HL-60 (cell line): Measurements from ENCODE around the gene MAP4K4.

Experiments used
- DNase-seq, 2 experiments: peaks; one replicate each; pipeline ENCODE4 v3.0.0-alpha.2; 2010 to 2020; ENCODE audit warnings: low read depth in 1 of 2, low spot score in 1 of 2
- H3K27ac ChIP-seq: fragments of 250-450 bp; sonication (Bioruptor Pico); replicated peaks from 2 replicates; pipeline ENCODE4 v1.5.1; 2020; ENCODE audit warnings: mild to moderate bottlenecking, moderate library complexity
- H3K27me3 ChIP-seq: fragments of 250-450 bp; sonication (Bioruptor Pico); 2 replicates; pipeline ENCODE4 v1.5.1; 2021; ENCODE audit warnings: mild to moderate bottlenecking, moderate library complexity; ENCODE audit not compliant: insufficient read depth, poor library complexity, severe bottlenecking
- H3K4me3 ChIP-seq: replicated peaks from 2 replicates; pipeline ENCODE4 v1.5.1; 2011; ENCODE audit warnings: mild to moderate bottlenecking, control low read depth, low read length; ENCODE audit not compliant: insufficient read depth
- GABPA ChIP-seq: IDR thresholded peaks from 2 replicates; pipeline ENCODE4 v1.6.1; 2012; ENCODE audit warnings: low read depth
- POLR2AphosphoS5 ChIP-seq: IDR thresholded peaks from 2 replicates; pipeline ENCODE4 v1.6.1; 2012; ENCODE audit warnings: low read depth
- REST ChIP-seq: IDR thresholded peaks from 2 replicates; pipeline ENCODE4 v1.6.1; 2012; ENCODE audit warnings: low read depth; ENCODE audit not compliant: insufficient replicate concordance
- SPI1 ChIP-seq: IDR thresholded peaks from 2 replicates; pipeline ENCODE4 v1.6.1; 2012; ENCODE audit warnings: low read depth, mild to moderate bottlenecking, borderline replicate concordance
- TF ChIP-seq, protein P1 (sequence below): IDR thresholded peaks from one replicate; pipeline ENCODE4 v1.5.1; 2011; ENCODE audit warnings: low read length, control low read depth, inconsistent platforms; ENCODE audit not compliant: insufficient read depth

Gene MAP4K4

GRCh38 chr2:101842471-101842870, 145.0 kb downstream of the MAP4K4 start:
- DNase-seq: peak in 1 of 2 experiments; percentile 35
- TF ChIP-seq POLR2AphosphoS5: no peak
- TF ChIP-seq, protein P1, sequence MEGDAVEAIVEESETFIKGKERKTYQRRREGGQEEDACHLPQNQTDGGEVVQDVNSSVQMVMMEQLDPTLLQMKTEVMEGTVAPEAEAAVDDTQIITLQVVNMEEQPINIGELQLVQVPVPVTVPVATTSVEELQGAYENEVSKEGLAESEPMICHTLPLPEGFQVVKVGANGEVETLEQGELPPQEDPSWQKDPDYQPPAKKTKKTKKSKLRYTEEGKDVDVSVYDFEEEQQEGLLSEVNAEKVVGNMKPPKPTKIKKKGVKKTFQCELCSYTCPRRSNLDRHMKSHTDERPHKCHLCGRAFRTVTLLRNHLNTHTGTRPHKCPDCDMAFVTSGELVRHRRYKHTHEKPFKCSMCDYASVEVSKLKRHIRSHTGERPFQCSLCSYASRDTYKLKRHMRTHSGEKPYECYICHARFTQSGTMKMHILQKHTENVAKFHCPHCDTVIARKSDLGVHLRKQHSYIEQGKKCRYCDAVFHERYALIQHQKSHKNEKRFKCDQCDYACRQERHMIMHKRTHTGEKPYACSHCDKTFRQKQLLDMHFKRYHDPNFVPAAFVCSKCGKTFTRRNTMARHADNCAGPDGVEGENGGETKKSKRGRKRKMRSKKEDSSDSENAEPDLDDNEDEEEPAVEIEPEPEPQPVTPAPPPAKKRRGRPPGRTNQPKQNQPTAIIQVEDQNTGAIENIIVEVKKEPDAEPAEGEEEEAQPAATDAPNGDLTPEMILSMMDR: no peak
- peak; percentile 92 for TF ChIP-seq SPI1
- TF ChIP-seq REST: no peak
- no peak for TF ChIP-seq GABPA
- H3K27me3 ChIP-seq: no peaks in the 10 kb centered on the region
- no peak overlapping the region for H3K4me3 ChIP-seq
- H3K27ac ChIP-seq: no peak overlapping the region

- Histone ChIP-seq H3K27ac (no peak overlapping the region), H3K27me3 (no peaks in the 10 kb centered on the region), H3K4me3 (no peak overlapping the region)
- no peak for DNase-seq
- TF ChIP-seq SPI1: no peak
- TF ChIP-seq, protein P1: no peak
- TF ChIP-seq REST: no peak
- no peak for TF ChIP-seq POLR2AphosphoS5
- no peak for TF ChIP-seq GABPA
These were observed 145.5 kb downstream of the MAP4K4 start for GRCh38 chr2:101843048-101843447.

DNA sequence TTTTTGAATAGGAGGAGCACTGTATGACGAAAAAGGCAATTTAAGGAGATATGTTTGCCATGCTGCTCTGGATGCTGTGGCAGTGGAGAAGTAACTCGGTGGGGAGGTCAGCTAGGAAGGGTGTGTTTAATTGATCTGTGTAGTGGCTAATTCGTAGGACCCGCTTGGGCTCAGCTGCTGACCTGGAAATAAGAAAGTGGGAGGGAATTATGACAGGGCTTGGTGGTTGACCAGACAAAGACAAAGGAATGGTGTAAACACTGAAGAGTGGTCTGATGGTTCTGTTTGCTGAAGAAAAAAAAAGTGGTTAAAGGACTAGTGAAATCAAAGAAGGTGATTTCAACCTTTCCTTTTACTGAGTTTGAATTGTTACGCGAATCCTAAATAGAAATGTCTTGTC, 146.0 kb downstream of the MAP4K4 start:
- no peak for DNase-seq
- Histone ChIP-seq H3K27me3 (no peaks in the 10 kb centered on the region), H3K4me3 (no peak overlapping the region), H3K27ac (no peak overlapping the region)
- TF ChIP-seq SPI1: no peak

GRCh38 chr2:101844055-101844635, 146.6 kb downstream of the MAP4K4 start:
- no peak for DNase-seq
- Histone ChIP-seq H3K27ac (no peak overlapping the region), H3K27me3 (no peaks in the 10 kb centered on the region), H3K4me3 (no peak overlapping the region)
- TF ChIP-seq SPI1 (no peak), GABPA (no peak), REST (no peak)
